A549 treated with Hydrocortisone at 1 μM for 4 hours (cell line): ENCODE results near the gene NR4A2. TPM values are rescaled to one million over a fixed set of nuclear protein-coding genes. Genes with fewer than 3 reads are reported as not detected.

Experiments
- total RNA-seq: library from RNA; stranded (reverse); fragments of 200-300 nt; extraction: Qiagen RNA extraction; gene quantifications from 5 replicates; pipeline ENCODE4 v1.2.3, GENCODE V29; 2022

Gene NR4A2
- 1.7 to 3.1 TPM (median 2.1 TPM) in 5 replicates for total RNA-seq

DNA sequence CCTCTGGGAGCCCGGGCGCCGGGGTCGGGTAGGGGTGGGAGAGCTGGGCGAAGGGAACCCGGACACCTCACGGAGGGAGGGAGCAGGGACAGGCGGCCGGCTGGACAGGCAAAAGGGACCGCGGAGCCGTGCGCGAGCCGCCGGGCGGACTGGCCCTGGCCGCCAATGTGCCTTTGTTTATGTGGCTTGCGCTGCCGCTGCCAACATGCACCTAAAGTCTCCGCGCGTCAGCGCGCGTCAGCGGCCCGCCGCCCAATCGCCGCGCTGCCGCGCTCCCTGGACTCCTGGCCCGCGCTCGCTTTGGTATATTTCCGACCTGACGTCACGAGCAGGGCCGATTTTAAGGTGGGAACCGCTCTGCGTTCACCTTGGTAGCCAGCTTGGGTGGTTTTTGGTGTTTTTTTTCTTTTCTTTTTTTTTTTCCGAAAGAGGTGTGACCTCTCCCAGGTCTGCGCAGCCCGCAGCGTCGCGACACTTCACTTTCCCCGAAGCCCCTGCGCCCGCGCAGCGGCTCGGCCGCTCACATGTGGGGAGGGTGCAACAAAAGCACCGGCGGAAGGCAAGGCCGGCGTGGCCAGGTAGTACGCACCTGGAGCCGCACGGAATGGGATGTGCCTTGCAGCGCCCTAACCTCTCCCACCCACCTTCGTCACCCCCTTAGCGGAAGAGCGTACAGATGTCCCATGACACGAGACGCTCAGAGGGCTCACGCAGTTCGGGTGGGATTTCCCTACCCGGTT, at the start of gene NR4A2:
NR4A2 (minus strand) TSS at position 188 of the 740 bp plus-strand sequence. CDS start 2,535 bp downstream, outside the sequence.

Other genes with a start within 250 kb of the NR4A2 start
- 16.1 to 35.3 TPM (median 19.9 TPM) in 5 replicates for gene GPD2, start 103.7 kb upstream of the NR4A2 start, total RNA-seq